Tibial nerve (tissue), 4 donors: ENCODE data around the gene IL1RAPL2. TPM values are rescaled to one million over a fixed set of nuclear protein-coding genes. Genes with fewer than 3 reads are reported as not detected.

Source experiments
- DNase-seq, 2 donors: peaks; one replicate each; pipeline ENCODE4 v3.0.0-alpha.2; 2019; ENCODE audit warnings: low spot score in 2 of 2
- H3K27ac ChIP-seq, 4 donors: fragments of 200-600 bp; sonication (generic) in 3 of 4; one replicate each; pipeline ENCODE4 v1.5.1; 2017 to 2019; ENCODE audit warnings: mild to moderate bottlenecking in 1 of 4
- H3K27me3 ChIP-seq, 2 donors: fragments of 200-600 bp; sonication (generic) in 1 of 2; one replicate each; pipeline versions ENCODE4 v1.5.1 to v1.6.0; 2017 to 2019
- H3K36me3 ChIP-seq, 3 donors: fragments of 200-600 bp; sonication (generic); one replicate each; pipeline ENCODE4 v1.5.1; 2018 to 2019
- H3K4me1 ChIP-seq, 4 donors: fragments of 200-600 bp; sonication (generic) in 3 of 4; one replicate each; pipeline ENCODE4 v1.5.1; 2017 to 2019
- H3K4me3 ChIP-seq, 4 donors: fragments of 200-600 bp; sonication (generic) in 3 of 4; one replicate each; pipeline ENCODE4 v1.5.1; 2017 to 2019; ENCODE audit warnings: mild to moderate bottlenecking in 1 of 4, moderate library complexity in 1 of 4
- H3K9me3 ChIP-seq, 4 donors: fragments of 200-600 bp; sonication (generic) in 3 of 4; one replicate each; pipeline ENCODE4 v1.5.1; 2017 to 2019
- CTCF ChIP-seq, 5 experiments: fragments of 200-600 bp in 3 of 5; fragments of 450-650 bp in 2 of 5; sonication (generic) in 3 of 5; IDR thresholded peaks; one replicate each; pipeline ENCODE4 v1.5.1; 2016 to 2019; ENCODE audit warnings: antibody characterized with exemption in 5 of 5, mild to moderate bottlenecking in 3 of 5, moderate library complexity in 2 of 5
- EP300 ChIP-seq, 2 donors: sonication (generic); formaldehyde crosslinking; IDR thresholded peaks; one replicate each; pipeline ENCODE4 v1.6.1; 2017; ENCODE audit warnings: antibody characterized with exemption in 2 of 2, mild to moderate bottlenecking in 1 of 2
- POLR2A ChIP-seq, 2 donors: fragments of 450-650 bp; IDR thresholded peaks; one replicate each; pipeline ENCODE4 v1.6.1; 2017; ENCODE audit warnings: antibody characterized with exemption in 2 of 2, mild to moderate bottlenecking in 2 of 2, moderate library complexity in 2 of 2
- WGBS, 2 donors: methylation state at CpG; one replicate each; pipeline ENCODE4 v1.1.5; 2018; 5-methylcytosine and 5-hydroxymethylcytosine counted together
- total RNA-seq, 4 donors: library from RNA; depleted of rRNA; stranded (reverse); fragments of >200 nt; gene quantifications; one replicate each; pipeline ENCODE4 v1.1.0, GENCODE V29; 2016

Gene IL1RAPL2
- total RNA-seq, 4 donors from 2014 or later: not detected

GRCh38 chrX:104854188-104854587, 288.2 kb downstream of the IL1RAPL2 start:
- H3K36me3 ChIP-seq: no peaks in the 10 kb centered on the region
- no peak overlapping the region for H3K27ac ChIP-seq
- DNase-seq: no peak
- no peak for TF ChIP-seq CTCF (IDR thresholded peaks at IDR 0.05)
- no peak for TF ChIP-seq EP300 (IDR thresholded peaks at IDR 0.05)
- no peak for TF ChIP-seq POLR2A (IDR thresholded peaks at IDR 0.05)
- H3K4me1 ChIP-seq: no peaks in the 10 kb centered on the region
- H3K27me3 ChIP-seq: peaks cover 0 to 8% of the 10 kb centered on the region in 2 donors
- no peak overlapping the region for H3K4me3 ChIP-seq
- H3K9me3 ChIP-seq: no peaks in the 10 kb centered on the region

DNA sequence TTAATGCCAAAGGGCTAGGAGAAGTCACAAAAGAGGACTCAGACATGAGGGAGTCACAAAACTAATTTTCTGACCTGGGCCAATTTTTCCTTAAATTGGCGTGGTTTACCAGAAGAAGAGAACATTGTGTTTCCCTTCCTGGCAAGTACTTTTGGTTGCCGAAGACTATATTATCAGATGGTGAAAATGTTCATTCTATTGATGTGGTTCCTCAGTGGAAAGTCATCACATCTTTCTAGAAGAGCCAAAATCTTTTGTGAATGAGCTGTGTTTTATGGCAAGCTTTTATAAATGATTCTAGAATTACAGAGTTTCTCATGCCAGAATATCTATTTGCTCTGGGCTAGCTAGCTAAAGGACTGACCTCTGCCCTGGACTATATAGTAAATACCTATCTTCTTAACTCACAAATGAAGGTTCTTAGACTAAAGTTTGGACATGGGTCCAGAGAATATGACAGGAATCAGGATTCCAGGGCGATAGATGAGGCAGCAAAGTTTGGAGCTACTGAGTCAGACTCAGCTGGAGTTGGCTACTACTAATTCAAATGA, 288.9 kb downstream of the IL1RAPL2 start:
- Histone ChIP-seq H3K27me3 (peaks cover 0 to 8% of the 10 kb centered on the region in 2 donors), H3K27ac (peak overlapping the region in 1 of 4 donors; percentile 11), H3K4me3 (no peak overlapping the region), H3K4me1 (no peaks in the 10 kb centered on the region), H3K9me3 (no peaks in the 10 kb centered on the region), H3K36me3 (no peaks in the 10 kb centered on the region)
- no peak for DNase-seq
- WGBS, 2 donors: 60 to 68% methylated on average over 3 of the region's 3 CpGs
- TF ChIP-seq POLR2A (IDR thresholded peaks at IDR 0.05) (no peak), EP300 (IDR thresholded peaks at IDR 0.05) (no peak), CTCF (IDR thresholded peaks at IDR 0.05) (no peak)

DNA sequence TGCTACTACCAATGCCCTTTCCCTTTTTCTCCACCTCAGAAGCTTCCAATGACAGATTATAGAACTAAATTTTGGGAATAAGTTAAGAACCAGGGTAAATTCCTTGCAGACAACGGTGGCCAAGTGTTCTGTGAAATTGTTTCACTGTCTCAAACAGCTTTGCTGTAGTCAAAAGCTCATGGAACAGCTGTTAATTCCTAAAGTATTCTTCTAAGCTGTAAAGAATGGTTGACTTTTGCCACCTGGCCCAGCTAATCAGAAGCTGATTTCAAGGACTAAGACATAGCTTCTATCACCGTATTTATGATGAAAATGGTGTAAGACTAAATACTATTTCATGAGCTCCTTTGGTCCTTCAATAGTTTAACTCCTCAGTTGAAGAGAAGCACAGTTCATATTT, 297.5 kb downstream of the IL1RAPL2 start:
- Histone ChIP-seq H3K4me3 (no peak overlapping the region), H3K27ac (no peak overlapping the region), H3K4me1 (no peaks in the 10 kb centered on the region), H3K9me3 (no peaks in the 10 kb centered on the region), H3K36me3 (no peaks in the 10 kb centered on the region), H3K27me3 (no peaks in the 10 kb centered on the region)
- TF ChIP-seq CTCF (IDR thresholded peaks at IDR 0.05) (no peak), POLR2A (IDR thresholded peaks at IDR 0.05) (no peak), EP300 (IDR thresholded peaks at IDR 0.05) (no peak)
- DNase-seq: no peak
- 50 to 53% methylated on average over 2 of the region's 2 CpGs for WGBS, 2 donors

DNA sequence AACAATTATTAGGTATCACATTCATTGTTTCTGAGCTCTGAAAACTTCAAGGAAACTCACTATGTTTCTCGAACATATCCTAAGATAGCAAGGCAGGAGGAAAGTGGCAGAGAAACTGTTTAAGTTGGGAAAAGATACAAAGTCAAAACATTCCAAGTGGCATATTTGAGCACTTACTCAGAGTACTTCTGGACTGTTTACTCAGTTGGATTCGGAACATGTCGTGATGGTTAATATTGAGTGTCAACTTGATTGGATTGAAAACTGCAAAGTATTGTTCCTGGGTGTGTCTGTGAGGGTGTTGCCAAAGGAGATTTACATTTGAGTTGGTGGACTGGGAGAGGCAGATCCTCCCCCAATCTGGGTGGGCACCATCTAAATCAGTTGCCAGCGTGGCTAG, 298.3 kb downstream of the IL1RAPL2 start:
- no peak for TF ChIP-seq POLR2A (IDR thresholded peaks at IDR 0.05)
- no peak for TF ChIP-seq EP300 (IDR thresholded peaks at IDR 0.05)
- no peak for TF ChIP-seq CTCF (IDR thresholded peaks at IDR 0.05)
- DNase-seq: no peak
- H3K36me3 ChIP-seq: no peaks in the 10 kb centered on the region
- H3K27ac ChIP-seq: no peak overlapping the region
- no peak overlapping the region for H3K4me3 ChIP-seq
- H3K9me3 ChIP-seq: no peaks in the 10 kb centered on the region
- 51 to 67% methylated on average over 4 of the region's 4 CpGs for WGBS, 2 donors
- no peaks in the 10 kb centered on the region for H3K4me1 ChIP-seq
- no peaks in the 10 kb centered on the region for H3K27me3 ChIP-seq

GRCh38 chrX:104877504-104877903, 311.5 kb downstream of the IL1RAPL2 start:
- no peak for TF ChIP-seq CTCF (IDR thresholded peaks at IDR 0.05)
- TF ChIP-seq EP300 (IDR thresholded peaks at IDR 0.05): no peak
- no peak for TF ChIP-seq POLR2A (IDR thresholded peaks at IDR 0.05)
- no peak overlapping the region for H3K4me3 ChIP-seq
- no peaks in the 10 kb centered on the region for H3K9me3 ChIP-seq
- no peaks in the 10 kb centered on the region for H3K27me3 ChIP-seq
- WGBS, 2 donors: 86 to 89% methylated on average over 1 of the region's 1 CpG
- DNase-seq: no peak
- no peaks in the 10 kb centered on the region for H3K4me1 ChIP-seq
- H3K27ac ChIP-seq: no peak overlapping the region
- H3K36me3 ChIP-seq: no peaks in the 10 kb centered on the region
